ENCODE data around the gene EP400.

Gene EP400

GRCh38 chr12:132026796-132027500 lies 77.2 kb downstream of the EP400 start:
- no peak overlapping the region for H3K4me3 ChIP-seq (ENCODE audit: low read depth, low read length, poor library complexity, severe bottlenecking)
- H4K20me1 ChIP-seq (ENCODE audit: insufficient read depth, low read length), result no peaks in the 10 kb centered on the region
- H3K79me2 ChIP-seq (ENCODE audit: insufficient read depth, low read length), result no peaks in the 10 kb centered on the region

GRCh38 chr12:132027636-132028035 lies 77.9 kb downstream of the EP400 start:
- Histone ChIP-seq H3K9me2 (ENCODE audit: low read depth, low read length) (no peaks in the 10 kb centered on the region), H3K4me3 (ENCODE audit: low read depth, low read length, poor library complexity, severe bottlenecking) (no peak overlapping the region), H3K4me2 (ENCODE audit: low read length) (no peak overlapping the region), H4K20me1 (ENCODE audit: insufficient read depth, low read length) (no peaks in the 10 kb centered on the region), H3K9me3 (ENCODE audit: low read length) (no peaks in the 10 kb centered on the region), H3K79me2 (ENCODE audit: insufficient read depth, low read length) (no peaks in the 10 kb centered on the region), H2AFZ (ENCODE audit: low read length) (no peak overlapping the region), H3K27ac (ENCODE audit: low read depth, low read length, poor library complexity, severe bottlenecking) (no peak overlapping the region), H3K36me3 (ENCODE audit: insufficient read depth, low read length) (peaks cover 89% of the 10 kb centered on the region), H3K4me1 (ENCODE audit: insufficient read depth, low read length, severe bottlenecking) (no peaks in the 10 kb centered on the region), H3K27me3 (ENCODE audit: insufficient read depth, low read length) (no peaks in the 10 kb centered on the region), H3F3A (ENCODE audit: insufficient read depth, low read length) (no peaks in the 10 kb centered on the region), H3K9ac (ENCODE audit: low read length) (no peak overlapping the region)
- TF ChIP-seq CTCF (IDR thresholded peaks at IDR 0.05; ENCODE audit: low read length), result no peak
- TF ChIP-seq EZH2 (IDR thresholded peaks at IDR 0.05; ENCODE audit: borderline replicate concordance, low read length), result no peak

More at GRCh38 chr12:132026796-132027500, 77.2 kb downstream of the EP400 start:
- Histone ChIP-seq H3F3A (ENCODE audit: insufficient read depth, low read length) (no peaks in the 10 kb centered on the region), H3K27ac (ENCODE audit: low read depth, low read length, poor library complexity, severe bottlenecking) (no peak overlapping the region), H2AFZ (ENCODE audit: low read length) (no peak overlapping the region), H3K4me1 (ENCODE audit: insufficient read depth, low read length, severe bottlenecking) (no peaks in the 10 kb centered on the region), H3K9ac (ENCODE audit: low read length) (no peak overlapping the region), H3K27me3 (ENCODE audit: insufficient read depth, low read length) (no peaks in the 10 kb centered on the region), H3K36me3 (ENCODE audit: insufficient read depth, low read length) (peaks cover 85% of the 10 kb centered on the region), H3K4me2 (ENCODE audit: low read length) (no peak overlapping the region), H3K9me3 (ENCODE audit: low read length) (no peaks in the 10 kb centered on the region), H3K9me2 (ENCODE audit: low read depth, low read length) (no peaks in the 10 kb centered on the region)
- TF ChIP-seq CTCF (IDR thresholded peaks at IDR 0.05; ENCODE audit: low read length) (no peak), EZH2 (IDR thresholded peaks at IDR 0.05; ENCODE audit: borderline replicate concordance, low read length) (no peak)

GRCh38 chr12:132028111-132028510 lies 78.4 kb downstream of the EP400 start:
- H3F3A ChIP-seq (ENCODE audit: insufficient read depth, low read length), result no peaks in the 10 kb centered on the region
- no peak overlapping the region for H3K4me3 ChIP-seq (ENCODE audit: low read depth, low read length, poor library complexity, severe bottlenecking)
- no peaks in the 10 kb centered on the region for H3K27me3 ChIP-seq (ENCODE audit: insufficient read depth, low read length)
- H3K9ac ChIP-seq (ENCODE audit: low read length), result no peak overlapping the region
- no peaks in the 10 kb centered on the region for H3K9me2 ChIP-seq (ENCODE audit: low read depth, low read length)
- H3K4me2 ChIP-seq (ENCODE audit: low read length), result no peak overlapping the region
- TF ChIP-seq EZH2 (IDR thresholded peaks at IDR 0.05; ENCODE audit: borderline replicate concordance, low read length) (no peak), CTCF (IDR thresholded peaks at IDR 0.05; ENCODE audit: low read length) (no peak)
- no peak overlapping the region for H3K27ac ChIP-seq (ENCODE audit: low read depth, low read length, poor library complexity, severe bottlenecking)
- peaks cover 94% of the 10 kb centered on the region for H3K36me3 ChIP-seq (ENCODE audit: insufficient read depth, low read length)
- no peak overlapping the region for H2AFZ ChIP-seq (ENCODE audit: low read length)
- no peaks in the 10 kb centered on the region for H3K4me1 ChIP-seq (ENCODE audit: insufficient read depth, low read length, severe bottlenecking)
- H3K79me2 ChIP-seq (ENCODE audit: insufficient read depth, low read length), result no peaks in the 10 kb centered on the region
- no peaks in the 10 kb centered on the region for H3K9me3 ChIP-seq (ENCODE audit: low read length)
- H4K20me1 ChIP-seq (ENCODE audit: insufficient read depth, low read length), result no peaks in the 10 kb centered on the region
